ENCODE data around the gene SCGB2A2. TPM values are rescaled to one million over a fixed set of nuclear protein-coding genes. Genes with fewer than 3 reads are reported as not detected.

Gene SCGB2A2
- polyA plus RNA-seq, 3 donors, result not detected

DNA sequence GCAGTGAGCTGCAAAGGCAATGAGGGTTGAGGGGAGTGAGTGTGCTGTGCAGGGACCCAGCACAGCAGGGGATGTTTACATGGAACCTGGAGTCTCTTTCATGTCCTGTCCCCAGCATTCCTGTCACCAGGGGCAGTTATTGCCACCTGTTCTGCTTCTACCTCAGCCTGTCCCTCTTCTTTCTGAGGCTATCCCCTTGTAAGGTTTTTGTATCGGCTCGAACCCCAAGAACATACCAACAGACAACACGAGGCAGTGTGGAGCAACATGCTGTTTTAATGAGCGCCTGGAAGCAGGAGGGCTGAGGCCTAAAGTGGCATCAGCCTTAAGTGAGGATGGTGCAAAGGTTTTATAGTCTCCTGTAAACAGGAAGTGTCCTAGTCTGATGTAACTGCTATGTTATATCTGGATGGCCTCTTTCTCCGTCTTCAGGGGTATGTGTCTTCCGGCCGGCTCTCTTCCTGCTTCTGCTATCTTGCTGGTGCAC, 3.9 kb downstream of the SCGB2A2 start:
- no peak for DNase-seq (ENCODE audit: extremely low read depth in 1 of 11, low read depth in 9 of 11, low spot score in 4 of 11)

DNA sequence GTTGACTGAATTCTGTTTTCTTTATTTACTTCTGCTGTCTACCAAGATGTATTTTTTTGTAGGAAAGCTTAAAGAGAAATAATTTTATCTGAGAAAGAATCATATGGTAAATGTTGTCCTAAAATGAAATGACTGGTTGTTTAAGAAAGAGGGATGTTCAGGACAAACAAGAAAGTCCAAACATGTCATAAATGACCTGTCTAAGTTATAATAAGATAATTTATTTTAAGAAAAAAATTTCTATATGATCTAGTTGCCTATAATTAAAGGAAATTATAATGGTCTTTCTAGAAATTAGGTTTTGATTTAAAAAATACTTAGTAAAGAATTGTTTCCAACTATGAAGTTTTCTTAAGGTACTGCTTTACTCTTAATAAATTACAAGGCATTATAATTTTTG, 10.5 kb downstream of the SCGB2A2 start:
- DNase-seq (ENCODE audit: extremely low read depth in 1 of 11, low read depth in 9 of 11, low spot score in 4 of 11), result no peak

DNA sequence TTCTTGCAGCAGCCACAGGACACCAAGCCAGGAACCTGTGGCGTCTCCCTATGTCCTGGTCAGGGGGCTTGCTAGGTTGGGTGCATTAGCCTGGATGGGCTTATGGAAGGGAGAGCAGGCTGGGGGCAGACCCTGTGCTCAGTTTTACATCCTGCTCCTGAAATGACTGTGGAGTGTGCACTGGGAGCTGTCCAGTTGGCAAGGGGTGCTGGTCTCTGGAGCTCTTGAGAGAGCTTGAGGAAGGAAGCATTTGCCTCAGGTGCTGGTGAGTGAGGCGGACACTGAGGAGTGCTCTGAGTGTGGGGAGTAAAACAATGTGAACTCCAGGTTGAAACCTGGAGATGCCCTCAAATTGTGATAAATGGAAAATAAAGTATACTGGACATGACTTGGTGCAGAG, 25.5 kb downstream of the SCGB2A2 start:
- peak; percentile 10 to 57 (median 39) for DNase-seq (ENCODE audit: extremely low read depth in 1 of 11, low read depth in 9 of 11, low spot score in 4 of 11)

DNA sequence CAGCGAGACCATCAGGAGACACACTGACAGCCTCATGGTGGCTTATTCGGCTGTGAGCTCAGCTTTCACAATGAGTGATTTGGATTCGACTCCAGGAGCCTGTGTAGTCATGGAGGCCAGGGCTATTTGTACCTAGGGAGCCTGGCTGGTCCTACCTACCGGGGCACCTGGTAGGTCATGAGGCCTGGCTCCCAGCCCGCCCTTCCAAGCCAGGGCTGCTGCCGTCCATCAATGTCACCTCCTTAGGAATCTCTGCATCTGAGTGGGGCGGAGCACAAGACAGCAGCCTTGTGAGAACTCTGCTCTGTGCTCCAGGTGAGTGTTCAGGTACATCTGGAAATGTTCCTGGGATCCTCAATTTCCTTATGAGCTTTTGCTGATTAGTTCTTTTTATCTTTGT, 29.0 kb downstream of the SCGB2A2 start, which contains the start of gene SCGB1D4:
Gene SCGB1D4, minus strand, starts transcription at position 101 of the 400 bp plus-strand sequence. Its CDS starts 65 bp downstream, at position 36.
- DNase-seq (ENCODE audit: extremely low read depth in 1 of 11, low read depth in 9 of 11, low spot score in 4 of 11), result no peak

DNA sequence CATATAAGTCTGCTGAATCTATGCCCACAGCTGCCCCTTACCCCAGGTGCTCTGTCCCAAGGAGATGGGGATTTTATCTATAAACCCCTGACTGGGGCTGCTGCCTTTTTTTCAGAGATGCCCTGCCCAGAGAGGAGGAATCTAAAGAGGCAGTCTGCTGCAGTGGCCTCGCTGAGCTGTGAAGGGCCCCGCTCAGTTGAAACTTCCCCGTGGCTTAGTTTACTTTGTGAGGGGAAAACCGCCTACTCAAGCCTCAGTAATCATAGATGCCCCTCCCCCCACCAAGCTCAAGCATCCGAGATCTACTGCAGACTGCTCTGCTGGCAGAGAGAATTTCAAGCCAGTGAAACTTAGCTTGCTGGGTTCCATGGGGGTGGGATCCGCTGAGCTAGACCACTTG, 36.3 kb downstream of the SCGB2A2 start:
- no peak for DNase-seq (ENCODE audit: extremely low read depth in 1 of 11, low read depth in 9 of 11, low spot score in 4 of 11)

DNA sequence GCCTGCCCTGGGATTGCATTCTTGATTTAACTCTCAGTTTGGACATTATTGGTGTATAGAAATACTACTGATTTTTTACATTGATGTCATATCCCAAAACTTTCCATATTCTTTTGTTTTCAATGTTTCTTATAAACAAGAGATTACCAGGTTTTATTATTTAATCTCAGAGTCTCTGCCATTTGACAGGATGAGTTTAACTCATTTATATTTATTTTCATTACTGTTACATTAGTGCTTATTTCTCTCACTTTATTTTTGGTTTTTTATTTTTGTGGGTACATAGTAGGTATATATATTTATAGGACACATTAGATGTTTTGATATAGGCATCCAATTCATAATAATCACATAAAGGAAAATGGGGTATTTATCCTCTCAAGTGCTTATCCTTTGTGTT, 38.0 kb downstream of the SCGB2A2 start:
- no peak for DNase-seq (ENCODE audit: extremely low read depth in 1 of 11, low read depth in 9 of 11, low spot score in 4 of 11)

DNA sequence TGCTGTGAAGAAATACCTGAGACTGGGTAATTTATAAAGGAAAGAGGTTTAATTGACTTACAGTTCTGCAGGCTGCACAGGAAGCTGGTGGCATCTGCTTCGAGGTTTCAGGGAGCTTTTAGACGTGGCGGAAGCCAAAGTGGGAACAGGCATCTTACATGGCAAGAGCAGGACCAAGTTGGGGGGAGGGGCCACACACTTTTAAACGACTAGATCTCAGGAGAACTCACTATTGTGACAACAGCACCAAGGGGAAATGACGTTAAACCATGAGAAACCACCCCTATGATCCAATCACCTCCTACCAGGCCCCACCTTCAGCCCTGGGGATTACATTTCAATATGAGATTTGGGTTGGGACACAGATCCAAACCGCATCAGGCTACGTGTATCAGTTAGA, 40.0 kb downstream of the SCGB2A2 start:
- DNase-seq (ENCODE audit: extremely low read depth in 1 of 11, low read depth in 9 of 11, low spot score in 4 of 11), result no peak

DNA sequence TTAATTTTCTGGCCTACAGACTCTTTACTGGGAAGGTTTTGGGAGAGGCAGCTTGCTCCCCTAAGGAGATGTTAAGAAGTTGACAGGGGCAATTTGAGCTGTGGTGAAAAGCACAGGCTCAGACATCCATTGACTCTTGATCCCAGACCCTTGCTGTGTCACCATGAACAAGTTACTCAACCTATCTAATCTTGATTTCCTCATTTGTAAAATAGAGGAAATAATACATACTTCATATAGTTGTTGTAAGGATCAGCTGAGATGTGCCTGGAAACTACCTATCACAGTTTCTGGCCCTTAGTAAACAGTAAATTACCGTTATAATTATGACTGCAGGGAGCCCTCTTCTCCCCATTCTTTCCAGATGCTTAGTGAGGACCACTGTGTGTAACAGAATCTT, 45.5 kb downstream of the SCGB2A2 start:
- DNase-seq (ENCODE audit: extremely low read depth in 1 of 11, low read depth in 9 of 11, low spot score in 4 of 11), result no peak

DNA sequence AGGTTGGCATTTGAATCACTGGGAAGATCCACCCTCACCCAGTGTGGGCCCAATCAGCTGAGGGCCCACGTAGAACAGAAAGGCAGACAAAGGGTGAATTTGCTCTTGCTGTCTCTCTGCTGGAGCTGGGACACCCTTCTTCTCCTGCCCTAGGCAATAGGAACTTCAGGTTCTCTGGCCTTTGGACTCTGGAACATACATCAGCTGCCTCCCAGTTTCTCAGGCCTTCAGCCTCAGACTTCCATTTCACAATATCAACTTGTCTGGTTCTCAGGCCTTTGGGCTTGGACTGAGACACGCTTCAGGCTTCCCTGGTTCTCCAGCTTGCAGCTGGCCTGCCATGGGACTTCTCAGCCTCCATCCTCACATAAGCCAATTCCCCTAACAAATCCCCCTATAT, 52.6 kb downstream of the SCGB2A2 start:
- no peak for DNase-seq (ENCODE audit: extremely low read depth in 1 of 11, low read depth in 9 of 11, low spot score in 4 of 11)

Other genes starting within 250 kb of the SCGB2A2 start
- gene INCENP, start 146.1 kb upstream of the SCGB2A2 start, polyA plus RNA-seq (ENCODE audit: insufficient read length in 3 of 3), result 10 to 100 TPM; 35.5 to 43.4 (median 38.9) TPM
- not detected for gene SCGB1D1, start 79.9 kb upstream of the SCGB2A2 start, polyA plus RNA-seq (ENCODE audit: insufficient read length in 3 of 3)
- under 1 TPM; 0.27 to 0.59 (median 0.51) TPM for gene SCGB2A1, start 61.5 kb upstream of the SCGB2A2 start, polyA plus RNA-seq (ENCODE audit: insufficient read length in 3 of 3)
- gene SCGB1D2, start 27.9 kb upstream of the SCGB2A2 start, polyA plus RNA-seq (ENCODE audit: insufficient read length in 3 of 3), result 1 to 10 TPM; 2.1 to 2.3 (median 2.1) TPM
- not detected for gene SCGB1D4, start 28.9 kb downstream of the SCGB2A2 start, polyA plus RNA-seq (ENCODE audit: insufficient read length in 3 of 3)
- gene ASRGL1, start 67.3 kb downstream of the SCGB2A2 start, polyA plus RNA-seq (ENCODE audit: insufficient read length in 3 of 3), result 10 to 100 TPM; 61.7 to 69.6 (median 63.0) TPM
- not detected for gene SCGB1A1, start 148.9 kb downstream of the SCGB2A2 start, polyA plus RNA-seq (ENCODE audit: insufficient read length in 3 of 3)

Data from renal cortex interstitium (tissue), 11 donors.